ENCODE data around the gene CALHM5. TPM values are rescaled to one million over a fixed set of nuclear protein-coding genes. Genes with fewer than 3 reads are reported as not detected.

CALHM5 gene
- polyA plus RNA-seq, 1 donor, result 2.6 TPM

DNA sequence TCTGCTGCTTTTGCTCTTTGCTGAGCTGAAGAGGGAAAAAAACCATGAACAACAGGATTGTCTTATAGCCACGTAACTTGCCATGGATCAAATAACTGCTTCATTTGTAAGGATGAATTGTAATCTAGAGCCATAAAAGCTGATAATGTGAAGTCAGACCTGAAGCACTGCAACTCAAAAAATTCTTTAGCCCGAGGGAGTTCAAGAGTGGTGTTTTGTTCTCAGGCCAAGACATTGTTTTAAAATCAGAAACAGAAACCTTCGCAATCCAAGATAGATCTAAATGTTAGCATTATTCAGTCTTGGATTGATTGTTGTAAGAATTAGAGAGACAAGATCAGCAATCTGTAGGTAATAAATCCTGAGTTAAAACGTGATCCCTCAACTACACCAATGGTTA lies 34.2 kb downstream of the CALHM5 start, which contains the start of gene TRAPPC3L:
Gene TRAPPC3L (minus strand): TSS at position 34 of the 400 bp plus-strand sequence. CDS start 170 bp downstream, outside the sequence.
- no peak for DNase-seq

DNA sequence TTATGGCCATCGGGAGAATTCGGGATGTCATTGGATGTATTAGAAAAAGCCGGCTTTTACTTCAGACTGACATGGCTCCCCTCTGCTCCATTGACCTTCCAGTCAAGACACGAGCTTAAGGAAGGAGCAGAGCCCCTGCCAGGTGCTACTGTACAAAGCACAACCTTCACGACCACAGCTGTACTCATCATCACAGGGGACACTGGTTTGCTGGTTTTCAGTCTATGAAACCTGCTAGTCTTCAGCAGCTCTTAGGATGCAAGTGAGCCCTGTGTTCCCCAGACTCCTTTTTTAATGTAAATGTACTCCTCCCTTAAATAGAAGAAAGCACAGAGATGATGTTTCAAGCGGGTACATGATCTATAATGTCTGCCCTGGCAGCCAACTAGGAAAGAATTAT lies 35.9 kb downstream of the CALHM5 start:
- DNase-seq, result no peak

- no peak for DNase-seq
Observed at GRCh38 chr6:116550796-116551195, 39.4 kb downstream of the CALHM5 start.

DNA sequence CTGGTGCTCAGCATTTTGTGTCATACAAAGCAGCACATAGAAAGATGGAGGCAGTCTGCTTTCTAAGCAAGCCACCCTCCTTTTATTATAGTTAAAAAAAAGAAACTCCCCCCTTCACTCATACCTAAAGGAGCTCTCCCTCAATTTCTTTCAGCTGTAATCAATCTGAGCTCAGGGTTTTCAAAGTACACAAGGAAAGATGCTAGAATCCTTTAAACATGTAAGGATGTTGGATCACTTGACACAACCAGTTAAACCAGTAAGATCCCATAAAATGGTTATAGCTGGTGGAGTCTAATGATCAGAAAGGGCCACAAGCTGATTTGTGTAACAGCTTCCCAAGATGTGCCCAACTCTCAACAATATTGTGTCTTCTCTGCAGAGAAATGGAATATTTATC lies 42.0 kb downstream of the CALHM5 start, which contains the start of gene CALHM4:
Gene CALHM4 (plus strand): TSS at position 301 of the 400 bp plus-strand sequence. CDS start 43 bp downstream, at position 344.
- no peak for DNase-seq

- DNase-seq, result no peak
Observed at GRCh38 chr6:116556065-116556464, 44.6 kb downstream of the CALHM5 start.

GRCh38 chr6:116556814-116557415 lies 45.5 kb downstream of the CALHM5 start:
- DNase-seq, result no peak

GRCh38 chr6:116557893-116558292 lies 46.5 kb downstream of the CALHM5 start:
- peak; percentile 36 for DNase-seq

DNA sequence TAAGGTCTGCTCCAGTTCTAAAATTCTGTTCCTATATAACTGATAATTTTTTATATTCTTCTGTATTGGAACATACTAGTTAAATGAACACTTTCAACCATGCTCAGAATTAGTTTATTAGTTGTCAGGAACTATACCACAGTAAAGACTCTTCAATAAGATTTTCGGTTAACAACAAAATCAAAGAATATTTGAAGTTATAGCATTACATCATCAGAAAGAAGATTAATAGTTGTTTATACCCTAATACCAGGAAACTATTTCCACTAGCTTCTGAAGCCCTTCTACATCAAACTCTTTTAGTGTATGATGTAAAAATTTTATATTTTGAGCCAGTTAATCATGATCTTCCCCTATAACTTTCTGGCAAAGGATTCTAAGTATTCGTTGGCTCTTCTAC lies 48.7 kb downstream of the CALHM5 start:
- DNase-seq, result no peak

- DNase-seq, result peak; percentile 77
Observed at GRCh38 chr6:116561377-116562018, 50.1 kb downstream of the CALHM5 start.

DNA sequence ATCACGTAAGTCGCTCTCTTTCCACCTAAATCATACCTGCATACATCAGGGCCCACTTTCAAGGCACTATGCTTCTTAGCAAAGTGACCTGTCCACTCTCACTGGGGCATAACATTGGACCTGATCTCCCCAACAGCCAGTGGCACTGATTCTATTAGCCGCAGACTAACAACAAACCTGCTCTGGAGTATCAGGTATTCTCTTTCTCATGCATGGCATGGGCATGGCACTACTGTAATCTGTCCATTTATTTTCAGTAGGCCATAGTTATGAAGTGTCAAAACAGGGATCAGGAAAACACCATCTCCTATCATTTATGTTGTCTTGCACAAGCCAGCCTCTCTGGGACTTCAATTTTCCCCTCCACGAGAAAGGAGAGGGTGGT lies 50.6 kb downstream of the CALHM5 start:
- DNase-seq, result no peak

GRCh38 chr6:116562614-116563013 lies 51.2 kb downstream of the CALHM5 start:
- peak; percentile 17 for DNase-seq

- DNase-seq, result no peak
Observed at GRCh38 chr6:116563830-116564229, 52.4 kb downstream of the CALHM5 start.

DNA sequence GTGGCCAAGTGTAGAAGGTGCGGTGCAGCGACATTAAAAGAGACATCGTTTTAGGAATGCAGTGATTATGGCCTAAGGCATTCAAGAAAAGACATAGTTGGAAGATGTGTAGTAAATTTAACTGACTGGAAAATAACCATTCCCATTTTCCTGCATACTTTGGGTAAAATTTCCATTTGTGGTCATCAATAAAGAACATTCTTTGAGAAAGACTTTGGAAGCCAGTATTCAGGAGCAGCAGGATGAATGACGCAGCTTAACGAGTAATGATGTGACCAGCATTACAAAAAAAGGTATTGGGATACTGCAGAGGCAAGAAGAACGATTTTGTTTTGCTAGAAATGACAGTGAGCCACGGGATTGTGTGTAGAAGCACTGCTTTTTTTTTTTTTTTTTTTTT lies 52.9 kb downstream of the CALHM5 start:
- no peak for DNase-seq

DNA sequence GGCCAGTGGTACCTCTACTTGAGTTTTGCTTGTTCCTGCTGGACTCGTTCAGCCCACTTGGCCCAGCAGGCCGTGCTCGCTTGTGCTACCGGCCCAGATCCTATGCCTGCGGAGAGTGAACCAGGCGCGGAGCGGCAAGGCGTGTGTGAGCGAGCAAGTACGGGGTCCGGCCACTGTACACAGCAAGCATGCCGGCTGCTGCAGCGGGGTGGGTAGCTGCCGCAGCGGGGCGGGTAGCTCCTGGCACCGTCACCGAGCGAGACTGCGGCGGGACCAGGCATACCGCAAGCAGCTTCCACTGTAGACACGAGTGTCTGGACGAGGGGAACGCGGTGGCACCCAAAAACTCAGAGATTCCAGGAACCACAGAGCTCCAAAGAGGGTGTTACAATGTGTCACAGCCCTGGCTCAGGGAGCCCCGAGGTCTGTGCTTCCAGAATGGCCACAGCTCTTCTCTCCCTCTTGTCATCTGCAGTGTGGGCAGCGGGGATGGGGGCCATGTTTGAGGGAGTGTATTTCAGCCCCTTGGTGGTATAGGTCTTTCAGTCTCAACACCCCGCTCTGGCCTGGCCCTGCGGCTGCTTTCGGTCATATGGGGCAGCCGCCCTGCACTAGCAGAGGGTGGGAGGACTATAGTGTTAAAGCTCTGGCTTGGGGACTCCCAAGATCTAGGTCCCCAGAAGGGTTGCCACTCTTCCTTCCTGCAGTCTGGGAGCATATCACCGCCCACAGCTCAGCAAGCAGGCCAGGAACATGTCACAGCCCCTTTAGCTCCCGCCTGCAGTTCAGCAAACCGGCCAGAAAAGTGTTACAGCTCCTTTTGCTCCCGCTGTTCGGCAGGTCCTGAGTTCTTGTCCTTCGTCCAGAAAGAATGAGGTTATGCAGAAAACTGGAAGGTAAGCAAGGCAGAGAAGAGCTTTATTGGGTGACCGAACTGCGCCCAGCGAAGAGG lies 53.8 kb downstream of the CALHM5 start:
- DNase-seq, result peak; percentile 17

DNA sequence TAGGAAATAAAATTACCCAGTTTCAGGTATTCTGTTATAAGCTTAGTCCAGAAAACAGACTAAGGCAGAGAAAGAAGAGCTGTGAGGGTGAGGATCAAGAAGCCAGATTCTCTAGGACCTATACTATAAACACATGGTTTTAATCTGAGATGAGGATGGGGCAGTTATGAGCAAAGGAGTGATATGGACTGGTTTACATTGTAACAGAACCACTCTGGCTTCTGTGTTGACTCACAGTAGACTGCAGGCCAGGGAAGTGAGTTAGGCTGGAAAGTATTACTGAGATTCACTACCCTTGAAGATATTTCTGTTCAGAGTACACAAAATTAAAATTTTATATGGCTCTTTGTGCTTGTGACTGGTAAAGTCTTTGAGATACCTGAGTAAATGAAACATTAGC lies 56.7 kb downstream of the CALHM5 start:
- DNase-seq, result no peak

- no peak for DNase-seq
Observed at GRCh38 chr6:116568821-116569755, 57.6 kb downstream of the CALHM5 start.

GRCh38 chr6:116570856-116571682 lies 59.6 kb downstream of the CALHM5 start, which contains the start of gene RWDD1:
RWDD1 (plus strand) TSS chr6:116571504; CDS start chr6:116571583, 79 bp downstream.
- DNase-seq, result peak; percentile 97

DNA sequence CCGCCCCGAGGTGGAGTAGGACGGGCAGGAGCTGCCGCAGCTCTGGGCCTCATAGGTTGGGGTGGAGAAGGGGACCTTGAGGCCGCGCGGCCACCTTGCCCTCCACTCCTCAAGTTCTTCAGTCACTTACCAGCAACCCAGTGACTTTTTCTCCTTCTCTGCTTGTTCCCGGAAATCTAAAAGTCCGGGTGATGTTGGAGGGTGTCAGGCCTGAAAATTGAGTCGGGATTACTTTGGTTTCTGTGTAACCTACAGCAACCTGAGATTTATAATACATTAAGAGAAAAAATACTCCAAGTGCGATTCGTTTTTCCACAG lies 60.2 kb downstream of the CALHM5 start:
- DNase-seq, result no peak

DNA sequence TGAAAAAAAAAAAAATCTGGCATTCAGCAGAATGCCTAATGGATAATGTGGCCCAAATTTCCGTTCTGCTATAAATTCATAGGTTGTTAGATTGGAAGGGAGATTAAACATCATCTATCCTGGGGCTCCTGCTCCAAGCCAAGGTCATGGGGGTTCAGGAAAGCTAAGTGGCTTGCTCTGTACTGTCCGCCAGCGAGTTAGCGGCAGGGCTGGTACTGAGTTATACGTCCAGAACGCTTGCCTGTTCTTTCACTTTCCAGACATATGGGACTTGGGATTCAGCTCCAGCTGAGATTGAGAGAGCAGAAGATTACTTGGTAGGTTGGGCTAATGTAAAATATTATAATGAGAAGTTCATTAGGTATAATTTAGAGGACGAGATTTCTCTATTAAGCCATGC lies 60.7 kb downstream of the CALHM5 start:
- peak; percentile 11 for DNase-seq
